Stimulated activated effector memory CD8-positive, alpha-beta T cell treated with anti-CD3 and anti-CD28 coated beads, Interleukin-12 subunit alpha, Interleukin-12 subunit beta, amount 100 ng/mL, for 72 hours (primary cell): Measurements from ENCODE around the gene ISM1.

ENCODE experiments used
- ATAC-seq: fragments of 150-1000 bp; cut with Tn5 transposase; 2 replicates; pipeline ENCODE4 v1.10.0; 2021
- DNase-seq, 2 donors: peaks; one replicate each; pipeline ENCODE4 v3.0.0; 2021 to 2022; ENCODE audit warnings: low spot score in 2 of 2
- H3K27ac Mint-ChIP-seq: one replicate; pipeline ENCODE4 v1.8.0; 2022; ENCODE audit warnings: mild to moderate bottlenecking, mixed read lengths
- H3K36me3 Mint-ChIP-seq: one replicate; pipeline ENCODE4 v1.8.0; 2022; ENCODE audit warnings: mild to moderate bottlenecking, mixed read lengths
- H3K4me1 Mint-ChIP-seq: one replicate; pipeline ENCODE4 v1.8.0; 2022; ENCODE audit warnings: mixed read lengths
- H3K4me3 Mint-ChIP-seq: one replicate; pipeline ENCODE4 v1.8.0; 2022; ENCODE audit warnings: mild to moderate bottlenecking, mixed read lengths
- H3K9me3 Mint-ChIP-seq: one replicate; pipeline ENCODE4 v1.8.0; 2022; ENCODE audit warnings: mixed read lengths

ISM1 gene

DNA sequence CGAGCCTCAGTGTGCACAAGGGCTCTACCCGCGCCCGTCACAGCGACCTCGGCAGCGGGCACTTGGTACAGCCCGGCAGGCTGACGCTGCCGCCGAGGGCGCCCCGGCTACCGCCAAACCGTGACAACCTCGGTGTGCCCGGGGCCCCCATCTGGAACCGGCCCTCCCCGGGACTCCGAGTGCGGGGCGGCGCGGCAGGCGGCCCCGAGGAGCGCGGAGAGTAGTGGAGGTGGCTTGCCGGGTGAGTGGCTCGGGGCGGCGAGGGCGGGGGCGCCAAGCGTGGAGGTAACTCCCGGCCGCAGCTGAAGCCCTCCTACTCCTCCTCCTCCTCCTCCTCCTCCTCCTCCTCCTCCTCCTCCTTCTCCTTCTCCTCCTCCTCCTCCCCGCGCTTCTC is at the start of gene ISM1:
TSS of gene ISM1 (plus strand) at position 371 of the 394 bp plus-strand sequence. CDS start 503 bp downstream, outside the sequence.
- DNase-seq (peak in 1 of 2 donors; percentile 57), ATAC-seq (peak; percentile 53)
- Mint-ChIP-seq H3K9me3 (no peaks in the 10 kb centered on the region), H3K4me3 (peak within 1 kb of the TSS; percentile 62), H3K27ac (no peak within 1 kb of the TSS), H3K4me1 (peaks cover 7% of the 10 kb centered on the region), H3K36me3 (no peaks in the 10 kb centered on the region)

DNA sequence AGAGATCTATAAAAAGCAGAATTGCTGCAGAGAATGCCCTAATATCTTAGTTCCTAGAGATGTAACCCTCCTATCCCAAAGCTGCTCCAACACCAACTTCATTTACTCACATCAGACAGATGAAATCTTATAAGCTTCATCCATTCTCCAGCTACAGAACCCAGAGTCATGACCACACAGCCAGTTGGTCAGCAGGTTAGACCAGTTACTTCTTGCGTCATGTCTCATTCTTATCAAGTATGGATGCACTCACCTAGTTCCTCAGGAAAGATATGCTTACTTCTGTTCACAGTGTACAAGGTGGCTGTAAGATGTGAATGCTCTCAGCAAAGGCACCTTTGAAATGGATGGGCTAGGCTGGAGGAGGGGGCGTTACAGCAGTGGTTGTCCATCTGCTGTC is 47.9 kb upstream of the ISM1 start:
- Mint-ChIP-seq H3K4me3 (no peak overlapping the region), H3K36me3 (no peaks in the 10 kb centered on the region), H3K4me1 (no peaks in the 10 kb centered on the region), H3K27ac (no peak overlapping the region), H3K9me3 (peaks cover 3% of the 10 kb centered on the region)
- DNase-seq, result no peak
- ATAC-seq, result no peak

DNA sequence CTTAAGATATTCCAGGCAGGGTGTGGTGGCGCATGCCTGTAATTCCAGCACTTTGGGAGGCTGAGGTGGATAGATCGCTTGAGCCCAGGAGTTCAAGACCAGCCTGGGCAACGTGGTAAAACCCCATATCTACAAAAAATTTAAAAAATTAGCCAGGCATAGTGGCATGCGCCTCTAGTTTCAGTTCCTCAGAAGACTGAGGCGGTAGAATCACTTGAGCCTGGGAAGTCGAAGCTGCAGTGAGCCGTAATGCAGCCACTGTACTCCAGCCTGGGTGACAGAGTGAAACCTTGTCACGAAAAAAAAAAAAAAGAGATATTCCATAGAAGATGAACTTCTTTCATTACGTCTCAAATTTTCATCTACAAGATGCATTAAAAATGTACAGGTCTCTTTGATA is 46.7 kb upstream of the ISM1 start:
- H3K4me1 Mint-ChIP-seq, result no peaks in the 10 kb centered on the region
- DNase-seq (no peak), ATAC-seq (no peak)
- no peaks in the 10 kb centered on the region for H3K36me3 Mint-ChIP-seq
- H3K9me3 Mint-ChIP-seq, result peaks cover 3% of the 10 kb centered on the region
- no peak overlapping the region for H3K27ac Mint-ChIP-seq
- H3K4me3 Mint-ChIP-seq, result no peak overlapping the region

DNA sequence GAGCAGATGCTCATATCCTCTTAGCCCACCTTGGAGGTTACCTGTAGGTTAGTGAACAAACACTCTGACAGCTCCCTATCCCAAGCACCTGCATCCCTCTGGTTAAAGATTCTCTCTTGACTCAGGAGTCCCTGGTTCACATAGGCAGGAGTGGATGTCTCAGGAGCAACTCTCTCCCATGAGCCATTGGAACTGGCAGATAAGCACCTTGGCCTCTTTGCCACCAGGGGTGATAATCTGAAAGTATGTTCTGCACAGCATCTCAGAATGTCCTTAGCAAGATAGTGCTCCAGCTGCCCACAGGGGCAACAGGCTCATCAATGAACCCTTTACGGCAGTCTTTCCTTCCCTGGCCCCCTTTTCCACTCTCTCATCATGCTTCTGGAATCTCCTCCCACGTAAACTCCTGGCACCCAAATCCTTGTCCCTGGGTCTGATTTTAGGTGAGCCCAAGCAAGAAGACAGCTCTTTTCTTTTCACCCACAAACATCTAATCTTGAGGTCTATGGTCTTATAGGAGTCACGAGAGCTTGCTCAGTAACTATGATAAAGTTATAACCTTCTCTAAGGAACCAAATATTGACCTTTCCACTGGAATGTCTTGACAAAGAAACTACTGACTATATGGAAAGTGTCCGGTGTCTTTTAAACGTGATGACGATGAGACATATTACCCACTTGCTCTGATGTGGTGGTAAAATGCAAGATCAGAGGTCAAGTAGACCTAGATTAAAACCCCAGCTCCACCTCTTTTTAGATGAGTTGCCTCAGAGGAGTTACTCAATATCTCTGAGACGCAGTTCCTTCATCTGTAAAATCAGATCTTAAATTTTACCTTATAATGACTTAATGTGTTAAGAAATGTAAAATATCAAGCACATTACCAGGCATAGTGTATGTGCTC is 39.8 kb upstream of the ISM1 start:
- no peak for DNase-seq
- Mint-ChIP-seq H3K4me1 (no peaks in the 10 kb centered on the region), H3K36me3 (no peaks in the 10 kb centered on the region), H3K9me3 (peaks cover 4% of the 10 kb centered on the region), H3K4me3 (no peak overlapping the region), H3K27ac (no peak overlapping the region)
- ATAC-seq, result no peak

DNA sequence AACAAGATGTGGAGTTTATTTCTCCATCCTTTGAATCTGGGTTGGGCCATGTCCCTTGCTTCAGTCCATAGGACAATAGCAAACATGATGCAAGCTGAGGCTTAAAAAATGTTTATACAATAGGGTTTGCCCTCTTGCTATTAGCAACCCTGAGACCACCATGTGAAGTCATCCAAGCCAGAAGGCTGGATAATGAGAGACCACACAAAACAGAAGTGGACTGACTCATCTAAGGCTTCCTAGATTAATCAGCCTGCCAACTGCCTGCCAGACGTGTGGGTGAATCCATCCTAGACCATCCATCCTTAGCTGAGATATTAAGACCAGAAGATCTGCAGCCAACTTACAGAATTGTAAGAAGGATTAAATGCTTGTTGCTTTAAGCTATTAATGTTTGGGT is 38.1 kb upstream of the ISM1 start:
- H3K9me3 Mint-ChIP-seq, result peaks cover 10% of the 10 kb centered on the region
- no peaks in the 10 kb centered on the region for H3K4me1 Mint-ChIP-seq
- no peak overlapping the region for H3K27ac Mint-ChIP-seq
- DNase-seq (peak in 1 of 2 donors; percentile 50), ATAC-seq (peak; percentile 91)
- no peak overlapping the region for H3K4me3 Mint-ChIP-seq
- H3K36me3 Mint-ChIP-seq, result no peaks in the 10 kb centered on the region

DNA sequence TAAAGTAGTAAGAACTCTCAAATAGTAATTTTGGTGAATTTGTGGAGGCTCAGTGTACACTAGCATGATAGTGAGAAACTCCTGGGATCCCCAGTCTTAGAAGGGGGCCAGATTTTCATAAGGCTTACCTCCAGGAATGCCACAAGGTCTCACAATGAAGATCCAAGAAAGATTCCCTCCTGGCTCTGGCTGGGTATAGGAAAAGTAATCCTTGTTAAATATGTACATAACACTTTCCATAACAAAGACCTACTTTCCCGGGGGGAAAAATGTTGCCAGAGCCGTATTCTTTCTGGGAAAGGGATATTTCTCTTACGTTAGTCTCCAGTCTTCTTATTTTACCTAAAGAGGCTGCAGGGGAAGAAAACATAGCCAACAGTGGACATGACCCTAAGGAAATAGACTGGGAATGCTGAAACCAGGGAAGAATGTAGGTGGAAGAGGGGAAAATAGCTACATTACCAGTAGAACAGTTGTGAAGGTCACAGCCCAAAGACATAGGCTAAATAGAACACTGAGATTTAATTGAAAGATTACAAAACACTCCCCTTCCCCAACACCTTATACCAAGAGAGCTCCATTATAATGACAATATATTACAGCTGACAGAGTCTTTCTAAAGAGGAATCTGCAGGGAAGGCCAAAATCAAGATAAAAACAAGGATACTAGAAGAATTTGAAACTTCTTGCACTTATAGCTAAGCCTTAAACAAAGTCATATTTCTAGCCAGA is 34.9 kb upstream of the ISM1 start:
- ATAC-seq (no peak), DNase-seq (no peak)
- Mint-ChIP-seq H3K36me3 (no peaks in the 10 kb centered on the region), H3K4me3 (no peak overlapping the region), H3K9me3 (peaks cover 10% of the 10 kb centered on the region), H3K27ac (no peak overlapping the region), H3K4me1 (no peaks in the 10 kb centered on the region)

DNA sequence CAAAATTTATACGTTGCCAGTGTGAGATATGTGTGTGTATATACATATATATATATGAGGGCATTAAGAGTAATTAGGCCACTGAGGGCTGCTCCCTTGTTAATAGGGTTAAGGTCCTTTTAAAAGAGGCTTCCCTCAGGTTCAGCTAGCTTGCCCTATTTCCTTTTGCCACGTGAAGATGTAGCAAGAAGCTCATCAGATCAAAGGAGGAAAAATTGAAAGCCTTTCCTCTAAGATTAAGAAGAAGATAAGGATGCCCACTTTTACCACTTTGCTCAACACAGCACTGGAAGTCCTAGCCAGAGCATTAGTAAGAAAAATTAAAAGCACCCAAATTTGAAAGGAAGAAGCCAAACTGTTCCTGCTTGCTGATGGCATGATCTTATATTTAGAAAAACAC is 33.2 kb upstream of the ISM1 start:
- Mint-ChIP-seq H3K9me3 (peaks cover 10% of the 10 kb centered on the region), H3K4me1 (no peaks in the 10 kb centered on the region), H3K4me3 (no peak overlapping the region), H3K36me3 (no peaks in the 10 kb centered on the region), H3K27ac (no peak overlapping the region)
- DNase-seq, result no peak
- ATAC-seq, result no peak

DNA sequence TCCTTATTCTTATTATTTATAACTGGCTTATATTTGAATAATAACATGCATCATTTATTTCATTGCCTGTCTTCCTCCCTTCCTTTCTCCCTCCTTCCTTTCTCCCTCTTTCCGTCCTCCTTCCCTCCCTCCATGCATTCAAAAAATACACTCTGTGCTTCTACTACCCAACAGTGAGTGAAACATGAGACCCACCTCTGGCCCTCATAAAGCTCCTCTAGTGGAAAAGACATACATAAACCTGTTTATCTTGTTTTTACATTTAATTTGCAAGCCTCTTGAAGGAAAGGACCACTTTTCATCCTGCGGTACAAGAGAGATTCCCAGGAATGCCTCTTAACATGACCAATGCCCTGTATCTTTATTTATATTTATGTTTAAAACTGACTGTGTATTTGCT is 21.8 kb upstream of the ISM1 start:
- Mint-ChIP-seq H3K4me3 (no peak overlapping the region), H3K9me3 (peaks cover 3% of the 10 kb centered on the region), H3K36me3 (no peaks in the 10 kb centered on the region), H3K4me1 (no peaks in the 10 kb centered on the region), H3K27ac (no peak overlapping the region)
- DNase-seq (no peak), ATAC-seq (no peak)

DNA sequence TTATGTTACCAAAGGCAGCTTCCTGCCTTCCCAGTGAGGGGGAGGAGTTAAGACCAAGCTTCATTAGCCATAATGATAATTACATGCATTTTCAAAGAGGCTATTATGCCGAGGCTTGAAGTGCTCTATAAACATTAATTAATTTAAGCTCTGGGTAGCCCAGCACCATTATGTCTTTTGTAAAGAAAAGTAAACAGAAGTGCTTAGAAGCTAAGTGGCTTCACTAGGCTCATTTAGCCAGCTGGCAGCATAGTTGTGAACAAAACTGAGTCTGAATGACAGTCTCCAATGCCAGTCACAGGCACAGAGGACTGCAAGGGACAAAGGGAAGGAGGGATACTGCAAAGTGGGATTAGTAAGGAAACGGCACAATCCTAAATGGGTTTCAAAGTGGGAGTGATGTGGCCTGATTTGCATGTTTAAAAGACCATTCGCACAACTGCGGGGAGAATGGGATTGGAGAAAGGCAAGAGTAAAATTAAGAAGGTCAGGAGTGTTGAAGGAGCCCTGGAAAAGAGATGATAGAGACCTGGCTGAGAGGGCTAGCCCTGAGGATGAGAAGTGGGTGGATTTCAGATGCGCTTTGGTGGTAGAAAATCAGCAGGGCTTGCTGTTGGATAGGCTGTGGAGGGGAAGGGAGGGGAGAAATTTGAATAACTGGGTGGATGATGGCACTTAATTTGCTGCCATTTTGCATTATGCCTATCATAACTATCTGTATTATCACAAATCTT is 20.1 kb upstream of the ISM1 start:
- ATAC-seq, result no peak
- no peak overlapping the region for H3K4me3 Mint-ChIP-seq
- peaks cover 3% of the 10 kb centered on the region for H3K9me3 Mint-ChIP-seq
- H3K27ac Mint-ChIP-seq, result no peak overlapping the region
- H3K4me1 Mint-ChIP-seq, result no peaks in the 10 kb centered on the region
- DNase-seq, result no peak
- H3K36me3 Mint-ChIP-seq, result no peaks in the 10 kb centered on the region

DNA sequence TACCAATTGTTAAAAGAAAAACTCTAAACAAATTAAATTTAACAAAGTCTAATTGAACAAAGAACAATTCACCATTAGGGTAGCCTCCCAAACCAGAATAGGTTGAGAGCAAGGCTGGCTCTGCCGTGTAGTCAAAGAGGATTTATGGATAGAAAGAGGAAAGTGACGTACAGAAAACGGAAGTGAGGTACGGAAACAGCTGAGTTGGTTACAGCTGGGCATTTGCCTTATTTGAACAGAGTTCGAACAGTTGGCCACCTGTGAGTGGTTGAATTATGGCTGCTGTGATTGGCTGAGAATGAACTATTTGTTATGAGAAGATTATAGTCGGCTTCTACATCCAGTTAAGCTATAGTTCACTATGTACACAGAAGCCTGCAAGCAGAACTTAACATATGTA is 18.5 kb upstream of the ISM1 start:
- Mint-ChIP-seq H3K9me3 (peaks cover 3% of the 10 kb centered on the region), H3K36me3 (no peaks in the 10 kb centered on the region), H3K27ac (no peak overlapping the region), H3K4me3 (no peak overlapping the region), H3K4me1 (no peaks in the 10 kb centered on the region)
- no peak for DNase-seq
- no peak for ATAC-seq

DNA sequence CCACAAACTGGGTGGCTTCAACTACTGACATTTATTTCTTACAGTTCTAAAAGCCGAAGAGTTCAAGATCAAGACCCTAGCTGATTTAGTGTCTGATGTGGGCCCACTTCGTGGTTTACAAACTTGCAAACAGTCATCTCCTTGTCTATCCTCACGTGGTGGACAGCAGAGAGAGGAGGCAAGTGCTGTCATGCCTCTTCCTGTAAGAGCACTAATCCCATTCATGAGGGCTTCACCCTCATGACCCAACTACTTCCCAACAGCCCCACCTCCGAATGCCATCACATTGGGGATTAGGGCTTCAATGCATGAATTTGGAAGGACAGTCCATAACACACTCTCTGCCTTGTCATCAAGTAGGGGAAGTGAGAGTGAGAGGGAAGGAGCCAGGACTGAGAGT is 15.6 kb upstream of the ISM1 start:
- ATAC-seq (no peak), DNase-seq (no peak)
- H3K9me3 Mint-ChIP-seq, result no peaks in the 10 kb centered on the region
- no peaks in the 10 kb centered on the region for H3K36me3 Mint-ChIP-seq
- H3K27ac Mint-ChIP-seq, result no peak overlapping the region
- no peaks in the 10 kb centered on the region for H3K4me1 Mint-ChIP-seq
- H3K4me3 Mint-ChIP-seq, result no peak overlapping the region

DNA sequence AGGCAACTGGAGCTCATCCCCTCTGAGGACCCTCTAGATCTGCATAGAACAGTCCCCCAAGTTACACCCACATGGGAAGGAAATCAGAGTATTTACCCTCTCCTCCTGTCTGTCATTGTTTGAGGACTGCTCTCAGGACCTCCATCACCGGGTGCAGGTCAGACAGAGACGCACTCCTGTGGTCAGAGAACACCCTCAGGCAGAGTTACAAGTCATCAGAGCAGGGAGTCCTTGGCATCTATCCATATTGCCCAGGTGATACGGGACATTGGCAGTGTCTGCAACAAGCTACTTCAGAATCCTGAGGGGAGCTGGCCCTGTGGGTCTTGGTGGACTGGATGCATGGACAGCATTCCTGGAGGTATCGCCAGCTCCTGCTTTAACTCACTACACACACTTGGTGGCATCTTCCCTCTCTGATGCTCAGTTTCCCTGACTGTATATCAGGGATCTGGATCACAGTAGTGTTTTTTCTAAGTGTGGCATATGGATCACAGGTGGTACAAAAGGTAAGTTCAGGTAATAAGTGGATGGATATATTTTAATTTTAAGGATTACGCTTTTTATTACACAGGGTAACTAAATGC is 15.1 kb upstream of the ISM1 start:
- Mint-ChIP-seq H3K9me3 (no peaks in the 10 kb centered on the region), H3K4me1 (no peaks in the 10 kb centered on the region), H3K27ac (no peak overlapping the region), H3K4me3 (no peak overlapping the region), H3K36me3 (no peaks in the 10 kb centered on the region)
- DNase-seq (no peak), ATAC-seq (no peak)

DNA sequence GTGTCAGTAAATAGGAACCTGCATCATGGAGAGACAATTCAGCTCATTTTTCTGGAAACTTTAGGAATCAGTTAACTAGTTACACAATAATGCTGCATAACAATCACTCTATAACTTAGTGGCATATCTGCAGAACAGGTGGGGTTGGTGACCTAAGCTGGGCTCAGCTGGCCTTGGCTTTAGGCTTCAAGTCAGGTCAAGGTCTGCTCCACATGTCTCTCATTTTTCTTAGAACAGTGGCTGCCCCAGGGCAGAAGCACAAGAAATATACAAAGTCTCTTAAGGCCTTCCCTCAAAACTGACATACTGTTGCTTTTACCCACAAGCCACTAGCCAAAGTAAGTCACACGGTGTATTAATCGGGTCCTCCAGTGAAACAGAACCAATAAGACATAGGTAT is 14.1 kb upstream of the ISM1 start:
- Mint-ChIP-seq H3K4me3 (no peak overlapping the region), H3K9me3 (no peaks in the 10 kb centered on the region), H3K27ac (no peak overlapping the region), H3K36me3 (no peaks in the 10 kb centered on the region), H3K4me1 (no peaks in the 10 kb centered on the region)
- DNase-seq (no peak), ATAC-seq (no peak)

DNA sequence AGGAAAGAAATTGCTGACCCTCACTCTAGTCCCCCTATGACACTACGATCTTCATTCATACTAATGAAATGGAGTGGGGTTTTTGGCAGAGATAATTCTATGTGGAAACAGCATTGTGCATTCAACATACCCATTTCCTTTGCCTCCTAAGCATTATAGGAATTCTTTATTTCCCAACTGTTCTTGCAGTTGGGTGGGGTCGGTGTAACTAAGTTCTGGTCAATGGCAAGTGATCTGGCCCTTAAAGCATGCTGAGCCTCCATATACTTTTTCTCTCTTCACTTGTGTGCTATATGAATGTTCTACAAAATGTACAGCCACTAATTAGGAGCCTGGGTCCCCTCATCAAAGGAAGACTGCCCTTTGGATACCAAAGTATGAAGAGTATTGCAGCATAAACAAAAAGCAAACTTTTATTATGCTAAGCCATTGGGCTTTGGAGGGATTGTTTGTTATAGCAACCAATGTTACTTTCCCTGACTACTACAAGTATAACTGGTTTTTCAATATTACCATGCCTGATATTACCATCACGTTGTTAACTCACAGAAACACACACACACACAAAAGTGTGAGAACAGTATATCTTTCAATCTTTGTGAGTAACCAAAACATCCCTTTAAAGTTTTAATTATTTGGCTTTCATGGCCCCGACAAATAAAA is 9.0 kb upstream of the ISM1 start:
- H3K36me3 Mint-ChIP-seq, result no peaks in the 10 kb centered on the region
- H3K27ac Mint-ChIP-seq, result no peak overlapping the region
- H3K4me3 Mint-ChIP-seq, result no peak overlapping the region
- no peaks in the 10 kb centered on the region for H3K9me3 Mint-ChIP-seq
- H3K4me1 Mint-ChIP-seq, result no peaks in the 10 kb centered on the region
- no peak for DNase-seq
- ATAC-seq, result no peak

DNA sequence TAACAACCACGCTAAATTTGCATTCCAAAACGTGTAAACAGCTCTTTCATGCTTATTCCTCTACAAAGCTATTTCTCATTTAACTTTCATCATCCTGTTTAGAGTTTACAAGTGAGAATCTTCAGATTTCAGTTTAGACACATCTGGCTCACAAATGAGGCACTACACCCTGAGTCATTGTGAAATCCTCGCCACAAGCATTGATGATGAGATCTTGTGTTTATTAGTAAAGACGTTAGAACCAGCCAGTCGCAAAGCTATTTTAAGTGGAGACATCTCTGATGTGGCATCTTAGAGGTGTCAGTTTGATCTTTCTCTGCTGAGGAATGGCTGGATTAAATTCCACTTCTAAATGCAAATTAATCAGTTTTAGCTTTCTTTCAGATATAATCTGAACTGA is 8.3 kb upstream of the ISM1 start:
- no peak for DNase-seq
- Mint-ChIP-seq H3K4me3 (no peak overlapping the region), H3K9me3 (no peaks in the 10 kb centered on the region), H3K4me1 (no peaks in the 10 kb centered on the region), H3K36me3 (no peaks in the 10 kb centered on the region), H3K27ac (no peak overlapping the region)
- ATAC-seq, result peak; percentile 87
